ENCODE data around the gene COX17. TPM values are rescaled to one million over a fixed set of nuclear protein-coding genes. Genes with fewer than 3 reads are reported as not detected.

COX17 gene
- total RNA-seq, 1 experiment from 2014 or later, result 51.6 TPM

Other genes with a start within 250 kb of the COX17 start
- gene TMEM39A, start 213.8 kb downstream of the COX17 start, total RNA-seq (2021; ENCODE audit: unreplicated experiment), result 40.2 TPM
- 13.8 TPM for gene POGLUT1, start 208.4 kb downstream of the COX17 start, total RNA-seq (2021; ENCODE audit: unreplicated experiment)
- gene TIMMDC1, start 178.9 kb downstream of the COX17 start, total RNA-seq (2021; ENCODE audit: unreplicated experiment), result 121 TPM
- gene CD80, start 117.8 kb downstream of the COX17 start, total RNA-seq (2021; ENCODE audit: unreplicated experiment), result not detected
- gene ADPRH, start 97.9 kb downstream of the COX17 start, total RNA-seq (2021; ENCODE audit: unreplicated experiment), result 1.5 TPM
- not detected for gene PLA1A, start 79.5 kb downstream of the COX17 start, total RNA-seq (2021; ENCODE audit: unreplicated experiment)
- gene POPDC2, start 16.8 kb downstream of the COX17 start, total RNA-seq (2021; ENCODE audit: unreplicated experiment), result 1.6 TPM
- 0.96 TPM for gene CFAP91, start 25.6 kb upstream of the COX17 start, total RNA-seq (2021; ENCODE audit: unreplicated experiment)
- gene NR1I2, start 104.7 kb upstream of the COX17 start, total RNA-seq (2021; ENCODE audit: unreplicated experiment), result 0.07 TPM